ENCODE results near the gene GPR37L1.

The GPR37L1 gene

DNA sequence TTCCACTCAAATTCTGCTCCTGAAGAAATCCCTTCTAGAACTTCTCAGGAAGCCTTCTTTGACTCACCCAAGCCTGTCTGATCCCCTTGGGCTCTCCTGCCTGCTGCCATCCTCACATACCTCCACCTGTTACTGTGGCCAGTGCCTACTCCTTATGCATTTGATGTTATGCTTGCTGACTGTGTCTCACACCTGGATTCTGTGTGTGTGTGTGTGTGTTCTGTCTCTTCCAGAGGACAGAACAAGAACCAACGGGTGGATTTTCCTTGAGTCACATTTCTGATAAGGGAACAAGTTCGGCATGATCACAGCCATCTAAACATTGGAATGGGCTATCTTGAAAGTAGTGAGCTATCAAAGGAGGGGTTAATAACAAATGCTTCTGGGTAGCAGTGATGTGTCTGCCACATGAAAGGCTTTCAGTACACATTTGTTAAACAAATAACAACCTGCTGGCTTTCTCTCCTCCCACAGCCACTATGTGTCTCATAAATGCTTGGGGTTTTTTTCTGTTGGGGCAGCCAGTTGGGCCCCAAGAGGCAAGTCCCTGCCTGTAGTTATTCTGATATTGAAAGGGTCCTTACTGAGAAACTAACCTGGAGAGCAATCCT, 8.9 kb upstream of the GPR37L1 start:
- ChIA-PET CTCF (interaction anchor here (0.6 to 5.1 kb wide), 8 partner anchors 52 to 748 kb away, joined by 3 to 38 read pairs (median 4); partner anchors contain the start of gene ELF3), POLR2A (interaction anchor here (1.7 kb wide), 1 partner anchor 79 kb away, joined by 6 read pairs; no protein-coding TSS in a partner anchor)
- Histone ChIP-seq H3K27ac (ENCODE audit: extremely low read depth, low read depth, low read length) (no peak overlapping the region), H3K4me1 (ENCODE audit: control insufficient read depth, insufficient read depth, low read length) (no peaks in the 10 kb centered on the region), H3K36me3 (ENCODE audit: control insufficient read depth in 2 of 2, insufficient read depth in 1 of 2, low read length in 2 of 2) (no peaks in the 10 kb centered on the region), H3K4me3 (ENCODE audit: low read depth, low read length) (no peak overlapping the region), H3K9me3 (ENCODE audit: control insufficient read depth, insufficient read depth, low read depth, low read length) (no peaks in the 10 kb centered on the region)
- TF ChIP-seq ZNF521 (tag by site-specific recombination; IDR thresholded peaks at IDR 0.05) = no peak
- TF ChIP-seq ZNF341 (tag by site-specific recombination; IDR thresholded peaks at IDR 0.05; ENCODE audit: low read depth) = 0 out of 2 replicates have a peak, but pooled peaks have one; percentile 7
- 0 out of 2 replicates have a peak, but pooled peaks have one; percentile 40 for TF ChIP-seq SCRT1 (tag by site-specific recombination; IDR thresholded peaks at IDR 0.05; ENCODE audit: borderline replicate concordance)
- TF ChIP-seq SCRT2 (tag by site-specific recombination; IDR thresholded peaks at IDR 0.05) = peak; percentile 94

DNA sequence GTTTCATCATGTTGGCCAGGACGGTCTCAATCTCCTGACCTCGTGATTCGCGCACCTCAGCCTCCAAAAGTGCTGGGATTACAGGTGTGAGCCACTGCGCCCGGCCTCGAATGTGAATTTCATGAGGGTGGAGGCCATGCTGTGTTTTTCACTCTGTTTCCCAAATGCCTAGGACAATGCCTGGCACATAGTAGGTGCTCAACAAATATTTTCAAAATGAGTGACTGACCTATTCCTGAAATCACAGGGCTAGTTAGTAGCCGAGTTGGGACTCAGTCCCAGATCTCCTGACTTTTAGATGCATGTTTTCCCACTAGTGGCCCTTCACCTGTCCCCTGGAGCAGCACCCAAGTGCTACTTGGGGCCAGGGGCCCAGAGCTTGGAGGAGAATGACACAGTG, 6.4 kb upstream of the GPR37L1 start:
- ChIA-PET POLR2A (no interaction called here), CTCF (interaction anchor here (0.8 kb wide), 1 partner anchor 220 kb away, joined by 3 read pairs; no protein-coding TSS in a partner anchor)
- Histone ChIP-seq H3K4me1 (ENCODE audit: control insufficient read depth, insufficient read depth, low read length) (no peaks in the 10 kb centered on the region), H3K9me3 (ENCODE audit: control insufficient read depth, insufficient read depth, low read depth, low read length) (no peaks in the 10 kb centered on the region), H3K4me3 (ENCODE audit: low read depth, low read length) (no peak overlapping the region), H3K36me3 (ENCODE audit: control insufficient read depth in 2 of 2, insufficient read depth in 1 of 2, low read length in 2 of 2) (no peaks in the 10 kb centered on the region), H3K27ac (ENCODE audit: extremely low read depth, low read depth, low read length) (no peak overlapping the region)
- TF ChIP-seq, protein P1, sequence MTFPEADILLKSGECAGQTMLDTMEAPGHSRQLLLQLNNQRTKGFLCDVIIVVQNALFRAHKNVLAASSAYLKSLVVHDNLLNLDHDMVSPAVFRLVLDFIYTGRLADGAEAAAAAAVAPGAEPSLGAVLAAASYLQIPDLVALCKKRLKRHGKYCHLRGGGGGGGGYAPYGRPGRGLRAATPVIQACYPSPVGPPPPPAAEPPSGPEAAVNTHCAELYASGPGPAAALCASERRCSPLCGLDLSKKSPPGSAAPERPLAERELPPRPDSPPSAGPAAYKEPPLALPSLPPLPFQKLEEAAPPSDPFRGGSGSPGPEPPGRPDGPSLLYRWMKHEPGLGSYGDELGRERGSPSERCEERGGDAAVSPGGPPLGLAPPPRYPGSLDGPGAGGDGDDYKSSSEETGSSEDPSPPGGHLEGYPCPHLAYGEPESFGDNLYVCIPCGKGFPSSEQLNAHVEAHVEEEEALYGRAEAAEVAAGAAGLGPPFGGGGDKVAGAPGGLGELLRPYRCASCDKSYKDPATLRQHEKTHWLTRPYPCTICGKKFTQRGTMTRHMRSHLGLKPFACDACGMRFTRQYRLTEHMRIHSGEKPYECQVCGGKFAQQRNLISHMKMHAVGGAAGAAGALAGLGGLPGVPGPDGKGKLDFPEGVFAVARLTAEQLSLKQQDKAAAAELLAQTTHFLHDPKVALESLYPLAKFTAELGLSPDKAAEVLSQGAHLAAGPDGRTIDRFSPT (tag by site-specific recombination; IDR thresholded peaks at IDR 0.05) = no peak
- TF ChIP-seq IKZF3 (tag by site-specific recombination; IDR thresholded peaks at IDR 0.05) (no peak), ZBTB20 (tag by site-specific recombination; IDR thresholded peaks at IDR 0.05) (no peak), ZNF354C (tag by site-specific recombination; IDR thresholded peaks at IDR 0.05; ENCODE audit: borderline replicate concordance, low read depth) (no peak), ZNF311 (tag by site-specific recombination; IDR thresholded peaks at IDR 0.05; ENCODE audit: borderline replicate concordance) (no peak), ZNF660 (tag by site-specific recombination; IDR thresholded peaks at IDR 0.05) (no peak), ZNF785 (tag by site-specific recombination; IDR thresholded peaks at IDR 0.05) (no peak), ZNF433 (tag by site-specific recombination; IDR thresholded peaks at IDR 0.05; ENCODE audit: low read depth) (no peak), ZNF768 (tag by site-specific recombination; IDR thresholded peaks at IDR 0.05) (no peak), ZFP69B (tag by site-specific recombination; IDR thresholded peaks at IDR 0.05) (no peak), ZNF391 (tag by site-specific recombination; IDR thresholded peaks at IDR 0.05; ENCODE audit: borderline replicate concordance, low read depth) (no peak), GLI2 (tag by site-specific recombination; IDR thresholded peaks at IDR 0.05; ENCODE audit: borderline replicate concordance, low read depth) (no peak), ZNF48 (tag by site-specific recombination; IDR thresholded peaks at IDR 0.05) (no peak), SP7 (tag by site-specific recombination; IDR thresholded peaks at IDR 0.05) (no peak), ZNF776 (tag by site-specific recombination; IDR thresholded peaks at IDR 0.05; ENCODE audit: borderline replicate concordance) (no peak)
- TF ChIP-seq, protein P2, sequence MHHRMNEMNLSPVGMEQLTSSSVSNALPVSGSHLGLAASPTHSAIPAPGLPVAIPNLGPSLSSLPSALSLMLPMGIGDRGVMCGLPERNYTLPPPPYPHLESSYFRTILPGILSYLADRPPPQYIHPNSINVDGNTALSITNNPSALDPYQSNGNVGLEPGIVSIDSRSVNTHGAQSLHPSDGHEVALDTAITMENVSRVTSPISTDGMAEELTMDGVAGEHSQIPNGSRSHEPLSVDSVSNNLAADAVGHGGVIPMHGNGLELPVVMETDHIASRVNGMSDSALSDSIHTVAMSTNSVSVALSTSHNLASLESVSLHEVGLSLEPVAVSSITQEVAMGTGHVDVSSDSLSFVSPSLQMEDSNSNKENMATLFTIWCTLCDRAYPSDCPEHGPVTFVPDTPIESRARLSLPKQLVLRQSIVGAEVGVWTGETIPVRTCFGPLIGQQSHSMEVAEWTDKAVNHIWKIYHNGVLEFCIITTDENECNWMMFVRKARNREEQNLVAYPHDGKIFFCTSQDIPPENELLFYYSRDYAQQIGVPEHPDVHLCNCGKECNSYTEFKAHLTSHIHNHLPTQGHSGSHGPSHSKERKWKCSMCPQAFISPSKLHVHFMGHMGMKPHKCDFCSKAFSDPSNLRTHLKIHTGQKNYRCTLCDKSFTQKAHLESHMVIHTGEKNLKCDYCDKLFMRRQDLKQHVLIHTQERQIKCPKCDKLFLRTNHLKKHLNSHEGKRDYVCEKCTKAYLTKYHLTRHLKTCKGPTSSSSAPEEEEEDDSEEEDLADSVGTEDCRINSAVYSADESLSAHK (tag by site-specific recombination; IDR thresholded peaks at IDR 0.05) = no peak
